K562 (cell line): ENCODE measurements around the gene GPC3. TPM values are rescaled to one million over a fixed set of nuclear protein-coding genes. Genes with fewer than 3 reads are reported as not detected.

Source experiments
- ATAC-seq: fragments of 200-7000 bp; cut with Tn5 transposase; 3 replicates; pipeline ENCODE4 v1.9.1; 2020; ENCODE audit warnings: moderate library complexity
- BruUV-seq: library from RNA; stranded (reverse); fragments of 400-500 nt; replicated peaks from 2 replicates; lab custom pipeline; 2021; lab: Mats Ljungman, UMichigan
- CTCF ChIA-PET: fragments of 300-600 bp; formaldehyde crosslinking; extraction: SDS; loops from one replicate; lab custom pipeline; 2021; ENCODE audit warnings: low intra/inter-chr PET ratio; lab: Yijun Ruan, JAX
- POLR2A ChIA-PET: fragments of 300-600, 350-650 bp; sonication (Branson Sonifier 250); formaldehyde crosslinking; extraction: SDS; loops from one replicate; lab custom pipeline; 2021; ENCODE audit warnings: antibody characterized with exemption, inconsistent platforms; lab: Yijun Ruan, JAX
- DNase-seq, 4 experiments: peaks; one replicate each; pipeline versions ENCODE4 v3.0.0 to v3.0.0-alpha.2; 2011 to 2018; ENCODE audit warnings: low spot score in 3 of 4, mixed read lengths in 3 of 4; ENCODE audit errors: extremely low read depth in 1 of 4
- FAIRE-seq: peaks from 2 replicates; lab custom pipeline; 2011; peaks lifted over from hg19 to GRCh38; lab: Jason Lieb, UNC
- H2AFZ ChIP-seq: 2 replicates; pipeline ENCODE4 v1.6.0; 2011; ENCODE audit warnings: low read depth, low read length, control low read depth, inconsistent platforms
- H3K27ac ChIP-seq: fragments of 200-600 bp; 3 replicates; pipeline ENCODE4 v1.8.0; 2011; ENCODE audit warnings: low read depth, mild to moderate bottlenecking, control low read depth, inconsistent platforms, low read length, moderate library complexity, mixed read lengths; ENCODE audit errors: extremely low read depth
- H3K27me3 ChIP-seq, 2 experiments: fragments of 300-600 bp in 1 of 2; 2 replicates in 1 of 2; 3 replicates in 1 of 2; pipeline versions ENCODE4 v1.6.0 to v1.8.0; 2011; ENCODE audit warnings: inconsistent platforms in 2 of 2, low read length in 2 of 2, mild to moderate bottlenecking in 1 of 2, mixed read lengths in 1 of 2, moderate library complexity in 1 of 2; ENCODE audit not compliant: control insufficient read depth in 2 of 2, insufficient read depth in 2 of 2
- H3K36me3 ChIP-seq: fragments of 300-600 bp; 3 replicates; pipeline ENCODE4 v1.8.0; 2011; ENCODE audit warnings: mild to moderate bottlenecking, low read length, inconsistent platforms; ENCODE audit not compliant: control insufficient read depth, insufficient read depth
- H3K4me1 ChIP-seq, 2 experiments: fragments of 200-600 bp in 1 of 2; replicated peaks in 1 of 2; 2 replicates in 1 of 2; 3 replicates in 1 of 2; pipeline versions ENCODE4 v1.5.1 to v1.8.0; 2011; ENCODE audit warnings: inconsistent platforms in 2 of 2, low read length in 2 of 2, mild to moderate bottlenecking in 1 of 2, mixed read lengths in 1 of 2, moderate library complexity in 1 of 2; ENCODE audit not compliant: control insufficient read depth in 2 of 2, insufficient read depth in 2 of 2
- H3K4me2 ChIP-seq: 2 replicates; pipeline ENCODE4 v1.6.1; 2011; ENCODE audit warnings: low read length, control low read depth, inconsistent platforms, mixed read lengths; ENCODE audit not compliant: insufficient read depth
- H3K4me3 ChIP-seq: fragments of 200-600 bp; sonication (generic), shearing (Covaris generic); 2 replicates; pipeline ENCODE4 v1.5.1; 2016; ENCODE audit warnings: control low read depth, inconsistent platforms
- H3K79me2 ChIP-seq: fragments of 200-600 bp; 3 replicates; pipeline ENCODE4 v1.8.0; 2011; ENCODE audit warnings: low read length, inconsistent platforms; ENCODE audit not compliant: control insufficient read depth, insufficient read depth
- H3K9ac ChIP-seq, 2 experiments: 2 replicates each; pipeline versions ENCODE4 v1.6.0 to v1.6.1; 2011; ENCODE audit warnings: low read depth in 2 of 2, low read length in 2 of 2, control low read depth in 1 of 2, inconsistent platforms in 1 of 2, mild to moderate bottlenecking in 1 of 2, mixed read lengths in 1 of 2; ENCODE audit not compliant: insufficient read depth in 1 of 2
- H3K9me1 ChIP-seq: one replicate; pipeline ENCODE4 v1.6.0; 2011; ENCODE audit warnings: inconsistent platforms, mild to moderate bottlenecking, low read length, moderate library complexity; ENCODE audit not compliant: control insufficient read depth, insufficient read depth
- H3K9me3 ChIP-seq: replicated peaks from 2 replicates; pipeline ENCODE4 v1.5.1; 2011; ENCODE audit warnings: low read depth, low read length, inconsistent platforms; ENCODE audit not compliant: control insufficient read depth, insufficient read depth
- H4K20me1 ChIP-seq: replicated peaks from 2 replicates; pipeline ENCODE4 v1.6.1; 2011; ENCODE audit warnings: low read length, inconsistent platforms, mixed read lengths; ENCODE audit not compliant: control insufficient read depth, insufficient read depth
- BHLHE40 ChIP-seq: IDR thresholded peaks from 2 replicates; pipeline ENCODE4 v1.6.1; 2011; ENCODE audit warnings: low read length, improper control_type of control experiment
- CREM ChIP-seq: IDR thresholded peaks from 2 replicates; pipeline ENCODE4 v1.6.1; 2014; ENCODE audit warnings: antibody characterized with exemption, low read depth
- EP300 ChIP-seq: IDR thresholded peaks from 2 replicates; pipeline ENCODE4 v1.6.1; 2012; ENCODE audit warnings: low read length, improper control_type of control experiment
- HNRNPK ChIP-seq: fragments of 200-400 bp; formaldehyde crosslinking; IDR thresholded peaks from one replicate; pipeline ENCODE4 v1.6.1; 2018; ENCODE audit warnings: mild to moderate bottlenecking, low read depth, low read length; ENCODE audit not compliant: poor library complexity, severe bottlenecking
- HNRNPUL1 ChIP-seq: fragments of 200-400 bp; formaldehyde crosslinking; IDR thresholded peaks from 2 replicates; pipeline ENCODE4 v1.6.1; 2017; ENCODE audit warnings: low read length
- MIER1 ChIP-seq: fragments of 450-650 bp; IDR thresholded peaks from 2 replicates; pipeline ENCODE4 v1.6.1; 2016; ENCODE audit warnings: antibody characterized with exemption, mild to moderate bottlenecking, low read depth
- NBN ChIP-seq: fragments of 450-650 bp; IDR thresholded peaks from 2 replicates; pipeline ENCODE4 v1.6.1; 2016; ENCODE audit warnings: low read depth, mild to moderate bottlenecking
- NCOA4 ChIP-seq: fragments of 450-650 bp; IDR thresholded peaks from 2 replicates; pipeline ENCODE4 v1.6.1; 2018; ENCODE audit warnings: mild to moderate bottlenecking; ENCODE audit not compliant: partially characterized antibody
- SMAD2 ChIP-seq: fragments of 150-350 bp; IDR thresholded peaks from 2 replicates; pipeline ENCODE4 v1.6.1; 2014; ENCODE audit warnings: low read depth, mild to moderate bottlenecking, low read length
- ZBED1 ChIP-seq: IDR thresholded peaks from 2 replicates; pipeline ENCODE4 v1.6.1; 2014
- ZC3H8 ChIP-seq: fragments of 450-650 bp; IDR thresholded peaks from 2 replicates; pipeline ENCODE4 v1.6.1; 2017
- ZNF445 ChIP-seq: fragments of 250-450 bp; sonication (Bioruptor Pico); IDR thresholded peaks from 2 replicates; pipeline ENCODE4 v1.4.0; 2020; ENCODE audit warnings: low read depth, mild to moderate bottlenecking, moderate library complexity
- WGBS: fragments of 100-300 bp; shearing (Covaris generic); methylation state at CpG from one replicate; pipeline ENCODE4 v1.1.6; 2016; ENCODE audit warnings: low coverage, mixed read lengths; ENCODE audit not compliant: insufficient coverage; ENCODE audit errors: missing lambda C conversion rate; 5-methylcytosine and 5-hydroxymethylcytosine counted together
- in situ Hi-C: fragments of 300-500 bp; cut with MboI; formaldehyde crosslinking; loops from 4 replicates; pipeline ENCODE4 v1.15.0; 2018; ENCODE audit warnings: inconsistent platforms, mixed read lengths
- intact Hi-C: fragments of 100-400 bp; cut with micrococcal nuclease; formaldehyde crosslinking; loops from 2 replicates; pipeline ENCODE4 v1.14.2; 2022
- polyA plus RNA-seq, 8 experiments: library from polyadenylated mRNA; depleted of rRNA in 4 of 8; stranded (reverse) in 5 of 8; unstranded in 3 of 8; fragments of >200 nt; fragmentation: Nextera tagmentation in 2 of 8; fragmentation: Illumina TruSeq in 1 of 8; extraction: Ambion mirVana in 2 of 8; extraction: Trizol in 1 of 8; gene quantifications; 2 replicates each; pipeline versions ENCODE4 v1.2.1 to v1.2.3, GENCODE V29; 2011 to 2014; ENCODE audit warnings: inconsistent platforms in 1 of 8, missing spikeins in 1 of 8
- total RNA-seq, 7 experiments: library from RNA; depleted of rRNA in 6 of 7; stranded (reverse); fragments of >200 nt in 6 of 7; fragmentation: Illumina TruSeq in 2 of 7; extraction: Trizol in 2 of 7; gene quantifications; 2 replicates each; pipeline versions ENCODE4 v1.2.1 to v1.2.3, GENCODE V29; 2011 to 2021; ENCODE audit warnings: low replicate concordance in 1 of 7
- TF ChIP-seq, protein P1 (sequence below), 2 experiments: fragments of 450-650 bp; IDR thresholded peaks; 2 replicates each; pipeline ENCODE4 v1.6.1; 2016; ENCODE audit warnings: mild to moderate bottlenecking in 2 of 2, borderline replicate concordance in 1 of 2, low read depth in 1 of 2, moderate library complexity in 1 of 2
- TF ChIP-seq, protein P2 (sequence below), 2 experiments: fragments of 250-450 bp in 1 of 2; fragments of 450-650 bp in 1 of 2; sonication (Bioruptor Pico) in 1 of 2; IDR thresholded peaks; 2 replicates each; pipeline versions ENCODE4 v1.6.1 to v1.8.0; 2016 to 2021; ENCODE audit warnings: mild to moderate bottlenecking in 2 of 2, moderate library complexity in 2 of 2, missing compliant biosample characterization in 1 of 2, missing genetic modification characterization in 1 of 2

The GPC3 gene
- total and polyA plus RNA-seq, 9 of the 15 experiments (the other 6 are each of a cell fraction or from before 2014, with no cell fraction given): 0.42 TPM; not detected in 8

DNA sequence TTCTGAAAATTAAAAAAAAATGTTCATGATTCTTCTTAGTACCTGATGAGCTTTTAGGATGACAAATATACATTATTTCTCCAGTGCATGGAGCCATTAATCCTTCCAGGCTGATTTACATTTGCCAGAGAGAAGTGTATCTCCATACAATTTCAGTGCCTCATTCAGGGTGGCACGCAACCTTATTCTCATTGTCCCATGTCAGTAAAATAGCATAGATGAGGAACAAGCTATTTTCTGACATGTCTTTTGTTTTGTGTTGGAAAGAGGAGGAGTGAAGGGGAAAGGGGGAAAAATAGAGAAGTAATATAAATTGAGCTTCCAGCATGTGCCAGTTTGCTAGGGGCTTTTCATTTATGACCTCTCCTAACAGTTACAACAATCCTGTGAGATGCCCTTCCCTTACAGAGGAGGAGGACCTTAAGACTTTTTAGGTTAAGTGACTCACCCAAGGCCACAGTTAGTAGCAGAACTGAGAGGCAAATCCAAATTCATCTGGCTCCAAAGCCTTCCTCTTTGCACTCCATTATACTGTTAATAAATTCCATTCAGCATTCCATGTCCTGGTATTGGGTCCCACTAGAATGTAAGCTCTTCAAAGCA lies 295.3 kb downstream of the GPC3 start:
- ATAC-seq (no peak), FAIRE-seq (no peak), DNase-seq (no peak)
- H3K4me2 ChIP-seq: no peak overlapping the region
- no peaks in the 10 kb centered on the region for H3K9me1 ChIP-seq
- no peaks in the 10 kb centered on the region for H4K20me1 ChIP-seq
- no peaks in the 10 kb centered on the region for H3K4me1 ChIP-seq
- no peaks in the 10 kb centered on the region for H3K27me3 ChIP-seq
- no peak overlapping the region for H3K9ac ChIP-seq
- no peaks in the 10 kb centered on the region for H3K79me2 ChIP-seq
- 0% methylated on average over 1 of the region's 1 CpG for WGBS
- no peak overlapping the region for H3K27ac ChIP-seq
- intact Hi-C loops: no loop called here
- no peaks in the 10 kb centered on the region for H3K9me3 ChIP-seq
- no TSS peak for BruUV-seq
- H3K36me3 ChIP-seq: no peaks in the 10 kb centered on the region
- in situ Hi-C loops: no loop called here
- H2AFZ ChIP-seq: no peak overlapping the region
- TF ChIP-seq MIER1 (no peak), SMAD2 (no peak), ZBED1 (no peak), NBN (no peak), ZC3H8 (no peak), HNRNPK (no peak), BHLHE40 (no peak), CREM (no peak), HNRNPUL1 (no peak), NCOA4 (no peak), ZNF445 (no peak), EP300 (no peak)
- TF ChIP-seq, protein P1, sequence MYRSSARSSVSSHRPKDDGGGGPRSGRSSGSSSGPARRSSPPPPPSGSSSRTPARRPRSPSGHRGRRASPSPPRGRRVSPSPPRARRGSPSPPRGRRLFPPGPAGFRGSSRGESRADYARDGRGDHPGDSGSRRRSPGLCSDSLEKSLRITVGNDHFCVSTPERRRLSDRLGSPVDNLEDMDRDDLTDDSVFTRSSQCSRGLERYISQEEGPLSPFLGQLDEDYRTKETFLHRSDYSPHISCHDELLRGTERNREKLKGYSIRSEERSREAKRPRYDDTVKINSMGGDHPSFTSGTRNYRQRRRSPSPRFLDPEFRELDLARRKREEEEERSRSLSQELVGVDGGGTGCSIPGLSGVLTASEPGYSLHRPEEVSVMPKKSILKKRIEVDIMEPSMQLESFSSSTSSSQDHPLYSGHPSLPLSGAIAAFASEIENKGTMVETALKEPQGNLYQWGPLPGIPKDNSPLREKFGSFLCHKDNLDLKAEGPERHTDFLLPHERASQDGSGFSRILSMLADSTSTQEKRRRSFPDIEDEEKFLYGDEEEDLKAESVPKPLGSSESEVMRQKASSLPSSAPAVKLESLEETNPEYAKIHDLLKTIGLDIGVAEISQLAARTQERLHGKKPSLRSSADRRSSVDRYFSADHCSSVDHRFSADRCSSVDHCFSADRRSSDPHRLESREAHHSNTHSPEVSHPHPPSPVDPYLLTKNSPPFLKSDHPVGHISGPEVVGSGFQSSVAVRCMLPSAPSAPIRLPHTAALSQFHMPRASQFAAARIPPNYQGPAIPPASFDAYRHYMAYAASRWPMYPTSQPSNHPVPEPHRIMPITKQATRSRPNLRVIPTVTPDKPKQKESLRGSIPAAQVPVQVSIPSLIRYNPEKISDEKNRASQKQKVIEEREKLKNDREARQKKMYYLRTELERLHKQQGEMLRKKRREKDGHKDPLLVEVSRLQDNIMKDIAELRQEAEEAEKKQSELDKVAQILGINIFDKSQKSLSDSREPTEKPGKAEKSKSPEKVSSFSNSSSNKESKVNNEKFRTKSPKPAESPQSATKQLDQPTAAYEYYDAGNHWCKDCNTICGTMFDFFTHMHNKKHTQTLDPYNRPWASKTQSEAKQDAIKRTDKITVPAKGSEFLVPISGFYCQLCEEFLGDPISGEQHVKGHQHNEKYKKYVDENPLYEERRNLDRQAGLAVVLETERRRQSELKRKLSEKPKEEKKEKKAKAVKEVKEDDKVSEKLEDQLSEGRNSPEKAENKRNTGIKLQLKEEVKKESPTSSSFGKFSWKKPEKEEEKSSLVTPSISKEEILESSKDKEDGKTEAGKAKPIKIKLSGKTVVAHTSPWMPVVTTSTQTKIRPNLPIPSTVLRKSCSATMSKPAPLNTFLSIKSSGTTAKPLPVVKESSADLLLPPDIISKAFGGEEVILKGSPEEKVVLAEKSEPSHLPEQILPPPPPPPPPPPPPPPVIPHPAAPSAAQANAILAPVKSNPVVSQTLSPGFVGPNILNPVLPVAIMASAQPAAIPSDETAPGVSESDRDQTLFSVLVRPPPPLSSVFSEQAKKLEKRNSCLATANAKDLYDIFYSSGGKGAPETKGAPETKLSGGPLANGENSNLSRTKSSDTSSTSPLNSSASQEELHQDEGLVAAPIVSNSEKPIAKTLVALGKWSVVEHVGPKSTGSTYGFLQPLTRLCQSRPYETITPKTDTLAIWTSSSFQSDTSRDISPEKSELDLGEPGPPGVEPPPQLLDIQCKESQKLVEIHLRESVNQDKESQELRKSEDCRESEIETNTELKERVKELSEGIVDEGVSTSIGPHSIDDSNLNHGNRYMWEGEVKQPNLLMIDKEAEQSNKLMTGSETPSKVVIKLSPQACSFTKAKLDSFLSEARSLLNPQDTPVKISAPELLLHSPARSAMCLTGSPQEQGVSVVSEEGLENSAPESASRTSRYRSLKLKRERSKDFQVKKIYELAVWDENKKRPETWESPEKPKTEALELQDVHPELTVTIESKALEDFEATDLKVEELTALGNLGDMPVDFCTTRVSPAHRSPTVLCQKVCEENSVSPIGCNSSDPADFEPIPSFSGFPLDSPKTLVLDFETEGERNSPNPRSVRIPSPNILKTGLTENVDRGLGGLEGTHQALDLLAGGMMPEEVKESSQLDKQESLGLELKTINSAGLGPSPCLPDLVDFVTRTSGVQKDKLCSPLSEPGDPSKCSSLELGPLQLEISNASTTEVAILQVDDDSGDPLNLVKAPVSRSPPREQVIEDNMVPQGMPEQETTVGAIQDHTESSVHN (IDR thresholded peaks at IDR 0.05; ENCODE audit: borderline replicate concordance in 1 of 2, low read depth in 1 of 2): no peak
- TF ChIP-seq, protein P2, sequence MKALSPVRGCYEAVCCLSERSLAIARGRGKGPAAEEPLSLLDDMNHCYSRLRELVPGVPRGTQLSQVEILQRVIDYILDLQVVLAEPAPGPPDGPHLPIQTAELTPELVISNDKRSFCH (CRISPR knock-in tag; IDR thresholded peaks at IDR 0.05): no peak
- TF ChIP-seq, protein P2 (tag; IDR thresholded peaks at IDR 0.05): no peak
- ChIA-PET CTCF (no interaction called here), POLR2A (no interaction called here)
- no peak overlapping the region for H3K4me3 ChIP-seq
